MCF 10A (cell line): ENCODE data around the gene RARG. TPM values are rescaled to one million over a fixed set of nuclear protein-coding genes. Genes with fewer than 3 reads are reported as not detected.
A peak's percentile ranks its signal among the peaks of the same experiment; 100 is the strongest.

ENCODE experiments used
- BruUV-seq: library from RNA; stranded (reverse); fragments of 400-500 nt; replicated peaks from 2 replicates; lab custom pipeline; 2021; lab: Mats Ljungman, UMichigan
- CTCF ChIA-PET: fragments of 300-600 bp; sonication (Branson Sonifier 250); formaldehyde crosslinking; extraction: SDS; loops from one replicate; lab custom pipeline; 2021; ENCODE audit warnings: antibody characterized with exemption, inconsistent platforms; lab: Yijun Ruan, JAX
- POLR2A ChIA-PET: fragments of 300-600, 350-650 bp; sonication (Branson Sonifier 250); formaldehyde crosslinking; extraction: SDS; loops from one replicate; lab custom pipeline; 2020; ENCODE audit warnings: antibody characterized with exemption, inconsistent platforms; lab: Yijun Ruan, JAX
- DNase-seq: peaks from one replicate; pipeline ENCODE4 v3.0.0-alpha.2; 2018; ENCODE audit not compliant: unreplicated experiment
- H3K27ac Mint-ChIP-seq: one replicate; pipeline ENCODE4 v1.8.0; 2022; ENCODE audit warnings: mild to moderate bottlenecking, low read depth, mixed read lengths; ENCODE audit not compliant: unreplicated experiment
- H3K27me3 Mint-ChIP-seq: one replicate; pipeline ENCODE4 v1.8.0; 2022; ENCODE audit warnings: mixed read lengths; ENCODE audit not compliant: insufficient read depth, unreplicated experiment
- H3K36me3 Mint-ChIP-seq: one replicate; pipeline ENCODE4 v1.8.0; 2022; ENCODE audit warnings: mild to moderate bottlenecking, moderate library complexity, mixed read lengths; ENCODE audit not compliant: insufficient read depth, unreplicated experiment
- H3K4me1 Mint-ChIP-seq: one replicate; pipeline ENCODE4 v1.8.0; 2022; ENCODE audit warnings: mixed read lengths; ENCODE audit not compliant: insufficient read depth, unreplicated experiment
- H3K4me3 Mint-ChIP-seq: one replicate; pipeline ENCODE4 v1.8.0; 2022; ENCODE audit warnings: mild to moderate bottlenecking, moderate library complexity, mixed read lengths; ENCODE audit not compliant: unreplicated experiment
- H3K9me3 Mint-ChIP-seq: one replicate; pipeline ENCODE4 v1.8.0; 2022; ENCODE audit warnings: mixed read lengths; ENCODE audit not compliant: unreplicated experiment
- CTCF ChIP-seq: fragments of 200-600 bp; IDR thresholded peaks from one replicate; pipeline ENCODE4 v1.8.0; 2022; ENCODE audit warnings: antibody characterized with exemption, mild to moderate bottlenecking; ENCODE audit not compliant: unreplicated experiment
- intact Hi-C: fragments of 100-400 bp; cut with micrococcal nuclease; formaldehyde crosslinking; loops from 2 replicates; pipeline ENCODE4 v1.14.1; 2022
- total RNA-seq: library from RNA; stranded (reverse); gene quantifications from 2 replicates; pipeline ENCODE4 v1.2.3, GENCODE V29; 2022

RARG gene
- total RNA-seq, 1 experiment from 2014 or later: 43.7 TPM

GRCh38 chr12:53193040-53193439 lies 39.0 kb downstream of the RARG start:
- peaks cover 21% of the 10 kb centered on the region for H3K4me1 Mint-ChIP-seq
- TF ChIP-seq CTCF: no peak
- CTCF ChIA-PET: interaction anchor here (1.1 kb wide), 1 partner anchor 58 kb away, joined by 3 read pairs; a partner anchor contains a TSS
- intact Hi-C loops: no loop called here
- no peaks in the 10 kb centered on the region for H3K9me3 Mint-ChIP-seq
- H3K27ac Mint-ChIP-seq: no peak overlapping the region
- no peak for DNase-seq
- no peak overlapping the region for H3K4me3 Mint-ChIP-seq
- H3K27me3 Mint-ChIP-seq: no peaks in the 10 kb centered on the region
- POLR2A ChIA-PET: interaction anchor here (0.7 to 0.9 kb wide), 2 partner anchors 8 to 97 kb away, joined by 4 read pairs; no protein-coding TSS in a partner anchor
- no TSS peak for BruUV-seq
- peaks cover 28% of the 10 kb centered on the region for H3K36me3 Mint-ChIP-seq

- peak overlapping the region; percentile 54 for H3K27ac Mint-ChIP-seq
- H3K4me3 Mint-ChIP-seq: no peak overlapping the region
- no TSS peak for BruUV-seq
- peaks cover 30% of the 10 kb centered on the region for H3K36me3 Mint-ChIP-seq
- intact Hi-C loops: no loop called here
- peaks cover 21% of the 10 kb centered on the region for H3K4me1 Mint-ChIP-seq
- H3K9me3 Mint-ChIP-seq: no peaks in the 10 kb centered on the region
- H3K27me3 Mint-ChIP-seq: no peaks in the 10 kb centered on the region
- ChIA-PET POLR2A (interaction anchor here (0.6 to 1.6 kb wide), 3 partner anchors 11 to 97 kb away, joined by 3 to 4 read pairs (median 4); no protein-coding TSS in a partner anchor), CTCF (interaction anchor here (0.6 to 1.1 kb wide), 2 partner anchors 59 to 70 kb away, joined by 3 read pairs; a partner anchor contains a TSS)
- TF ChIP-seq CTCF: no peak
- no peak for DNase-seq
These were observed 39.4 kb downstream of the RARG start for GRCh38 chr12:53192531-53193021.

GRCh38 chr12:53191885-53192530 lies 40.0 kb downstream of the RARG start:
- Mint-ChIP-seq H3K4me1 (peaks cover 20% of the 10 kb centered on the region), H3K27ac (peak overlapping the region; percentile 54), H3K9me3 (no peaks in the 10 kb centered on the region), H3K27me3 (no peaks in the 10 kb centered on the region), H3K4me3 (no peak overlapping the region), H3K36me3 (peaks cover 32% of the 10 kb centered on the region)
- no peak for DNase-seq
- no peak for TF ChIP-seq CTCF
- BruUV-seq: no TSS peak
- intact Hi-C loops: loop anchor here (2.0 kb wide), 1 partner anchor 125 kb away; no protein-coding TSS in a partner anchor
- CTCF ChIA-PET: interaction anchor here (0.6 to 1.1 kb wide), 3 partner anchors 59 to 124 kb away, joined by 3 read pairs; a partner anchor contains a TSS
- POLR2A ChIA-PET: interaction anchor here (0.6 to 1.6 kb wide), 2 partner anchors 11 to 66 kb away, joined by 3 to 4 read pairs; no protein-coding TSS in a partner anchor
